HG02885 (cell line): Measurements from ENCODE around the gene ATN1.

Experiments used
- ATAC-seq: cut with Tn5 transposase; IDR thresholded peaks from one replicate; pipeline ENCODE4 v1.9.1; 2021; ENCODE audit warnings: mild to moderate bottlenecking; ENCODE audit not compliant: unreplicated experiment, poor library complexity

ATN1 gene

GRCh38 chr12:6941782-6942181 lies 14.0 kb downstream of the ATN1 start:
- no peak for ATAC-seq

DNA sequence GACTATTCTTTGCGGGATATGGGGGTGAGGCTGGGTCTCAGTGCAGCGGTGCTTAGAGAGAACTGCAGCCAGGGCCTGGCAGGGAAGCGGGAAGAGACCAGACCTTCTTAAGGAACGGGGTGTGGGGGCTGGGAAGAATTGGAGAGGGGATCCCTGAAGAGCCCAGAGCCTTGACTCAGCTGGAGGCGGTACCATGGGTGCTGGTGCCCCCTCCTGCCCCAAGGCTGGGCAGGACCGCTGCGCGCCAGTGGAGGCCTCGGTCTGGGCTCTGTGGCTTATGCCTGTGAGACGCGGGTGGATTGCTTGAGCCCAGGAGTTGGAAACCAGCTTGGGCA lies 14.5 kb downstream of the ATN1 start:
- no peak for ATAC-seq

- peak; percentile 29 for ATAC-seq
Observed at GRCh38 chr12:6943389-6943721, 15.6 kb downstream of the ATN1 start.

DNA sequence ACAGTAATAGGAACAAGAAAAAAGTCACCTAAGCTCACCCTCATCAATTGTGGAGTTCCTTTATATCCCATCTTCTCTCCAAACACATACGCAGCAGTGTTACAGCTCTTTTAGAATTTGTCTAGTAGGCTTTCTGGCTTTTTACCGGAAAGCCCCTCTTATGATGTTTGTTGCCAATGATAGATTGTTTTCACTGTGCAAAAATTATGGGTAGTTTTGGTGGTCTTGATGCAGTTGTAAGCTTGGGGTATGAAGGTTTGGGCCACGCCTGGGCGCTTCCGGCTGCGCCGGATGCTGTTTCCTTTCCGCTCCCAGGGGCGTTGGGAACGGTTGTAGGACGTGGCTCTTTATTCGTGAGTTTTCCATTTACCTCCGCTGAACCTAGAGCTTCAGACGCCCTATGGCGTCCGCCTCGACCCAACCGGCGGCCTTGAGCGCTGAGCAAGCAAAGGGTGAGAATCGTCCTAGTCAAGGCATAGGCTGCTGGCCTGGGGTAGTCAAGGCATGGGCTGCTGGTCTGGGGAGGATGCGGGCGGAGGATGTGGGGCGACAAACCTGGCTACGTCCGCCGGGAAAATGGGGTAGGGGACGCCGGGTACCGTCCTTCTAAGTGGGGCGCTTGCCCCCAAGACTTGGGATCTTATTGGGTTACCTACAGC lies 16.1 kb downstream of the ATN1 start, which contains the start of the genes C12orf57 and RNU7-1:
Gene C12orf57, plus strand, starts transcription at position 301 of the 659 bp plus-strand sequence. Its CDS starts 100 bp downstream, at position 401.
Gene RNU7-1, plus strand, starts transcription at position 95 of the 659 bp plus-strand sequence.
- ATAC-seq: peak; percentile 42

GRCh38 chr12:6944381-6945186 lies 16.8 kb downstream of the ATN1 start:
- peak; percentile 55 for ATAC-seq

DNA sequence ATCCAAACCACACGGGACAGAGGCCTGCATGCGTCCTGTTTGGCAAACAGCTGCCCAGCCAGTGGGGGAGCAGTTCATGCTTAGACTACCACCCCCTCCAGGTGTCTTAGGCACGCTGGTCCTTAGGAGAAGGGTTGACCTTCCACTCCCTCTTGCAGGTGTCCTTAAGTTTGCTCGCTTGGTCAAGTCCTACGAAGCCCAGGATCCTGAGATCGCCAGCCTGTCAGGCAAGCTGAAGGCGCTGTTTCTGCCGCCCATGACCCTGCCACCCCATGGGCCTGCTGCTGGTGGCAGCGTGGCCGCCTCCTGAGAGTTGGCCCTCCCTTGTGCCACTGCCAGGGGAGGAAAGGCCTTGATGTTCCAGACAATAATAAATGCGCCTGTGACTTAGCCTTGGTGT lies 17.9 kb downstream of the ATN1 start:
- ATAC-seq: no peak

DNA sequence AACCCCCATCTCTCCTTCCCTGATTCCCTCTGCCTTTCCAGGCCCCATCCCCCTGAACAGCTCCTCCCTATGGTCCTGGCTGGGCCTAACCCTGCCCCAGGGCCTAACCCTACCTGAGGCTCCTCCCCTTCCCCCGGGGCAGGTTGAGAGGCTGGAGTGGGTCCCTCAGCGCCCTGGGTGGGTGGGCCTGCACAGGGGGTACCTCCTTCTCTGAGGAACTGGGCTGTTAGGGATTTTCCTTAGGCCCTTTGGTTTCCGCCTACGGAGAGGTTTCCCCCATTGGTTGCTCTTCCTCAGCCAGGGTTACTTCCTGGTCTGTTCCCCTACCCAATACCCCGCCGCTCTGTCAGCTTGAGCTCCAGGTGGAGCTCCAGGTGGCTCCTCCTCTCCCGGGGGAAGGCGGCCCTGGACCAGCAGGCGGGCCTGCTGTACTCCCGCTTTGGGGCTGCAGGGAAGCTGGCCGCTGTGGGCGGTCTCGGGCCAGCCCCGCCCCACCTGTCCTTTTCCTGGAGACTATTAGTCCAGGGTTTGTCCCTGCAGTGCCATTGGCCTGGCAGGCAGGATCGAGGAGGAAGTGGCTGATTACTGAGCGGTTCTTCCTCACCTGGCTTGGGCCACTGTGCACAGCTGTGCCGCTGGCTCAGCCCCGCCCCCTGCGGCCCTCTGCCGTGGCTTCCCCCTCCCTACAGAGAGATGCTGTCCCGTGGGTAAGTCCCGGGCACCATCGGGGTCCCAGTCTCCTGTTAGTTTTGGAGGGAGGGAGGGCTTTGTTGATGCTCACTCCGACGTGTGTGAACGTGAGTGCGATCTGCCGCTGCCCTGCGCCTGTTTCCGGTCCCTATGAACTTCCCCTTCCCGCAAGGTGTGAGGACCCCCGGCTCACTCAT lies 18.5 kb downstream of the ATN1 start:
- ATAC-seq: no peak

DNA sequence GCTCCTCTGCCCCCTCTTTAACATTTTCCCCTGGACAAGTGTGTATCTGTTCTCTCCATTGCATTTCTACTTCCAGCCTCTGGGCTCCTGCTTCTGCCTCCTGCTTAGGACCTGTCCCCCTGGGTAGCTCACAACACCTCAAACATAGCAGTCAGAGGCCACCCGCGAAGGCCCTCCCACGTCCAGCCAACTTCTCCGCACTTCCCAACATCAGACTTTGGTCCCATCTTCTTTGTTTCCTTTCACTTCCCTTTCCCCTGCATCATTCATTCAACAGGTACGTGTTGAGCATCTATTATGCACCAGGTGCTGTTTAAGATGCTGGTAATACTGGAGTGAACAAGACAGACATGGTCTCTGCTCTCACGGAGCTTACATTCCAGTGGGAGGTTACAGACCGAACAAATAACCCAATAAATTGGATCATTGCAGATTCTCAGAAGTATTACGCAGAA lies 19.2 kb downstream of the ATN1 start:
- no peak for ATAC-seq

DNA sequence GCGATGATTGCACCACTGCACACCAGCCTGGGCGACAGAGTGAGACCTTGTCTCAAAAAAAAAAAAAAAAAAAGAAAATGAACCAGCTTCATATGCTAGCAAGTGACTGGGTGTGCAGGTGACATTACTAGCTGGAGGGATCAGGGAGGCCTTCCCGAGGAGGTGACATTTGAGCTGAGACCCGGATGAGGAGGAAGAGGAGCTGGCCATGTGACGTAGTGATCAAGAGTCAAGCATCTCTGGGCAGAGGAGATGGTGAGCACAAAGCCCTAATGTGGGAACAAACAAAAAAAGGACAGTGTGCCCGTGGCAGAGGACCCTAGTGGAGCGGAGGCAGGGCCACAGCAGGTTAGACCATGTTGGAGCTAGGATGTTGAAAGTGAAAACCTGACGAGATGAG lies 19.9 kb downstream of the ATN1 start:
- no peak for ATAC-seq

GRCh38 chr12:6948873-6949594 lies 21.3 kb downstream of the ATN1 start:
- ATAC-seq: no peak

GRCh38 chr12:6950401-6950801 lies 22.6 kb downstream of the ATN1 start:
- ATAC-seq: no peak

DNA sequence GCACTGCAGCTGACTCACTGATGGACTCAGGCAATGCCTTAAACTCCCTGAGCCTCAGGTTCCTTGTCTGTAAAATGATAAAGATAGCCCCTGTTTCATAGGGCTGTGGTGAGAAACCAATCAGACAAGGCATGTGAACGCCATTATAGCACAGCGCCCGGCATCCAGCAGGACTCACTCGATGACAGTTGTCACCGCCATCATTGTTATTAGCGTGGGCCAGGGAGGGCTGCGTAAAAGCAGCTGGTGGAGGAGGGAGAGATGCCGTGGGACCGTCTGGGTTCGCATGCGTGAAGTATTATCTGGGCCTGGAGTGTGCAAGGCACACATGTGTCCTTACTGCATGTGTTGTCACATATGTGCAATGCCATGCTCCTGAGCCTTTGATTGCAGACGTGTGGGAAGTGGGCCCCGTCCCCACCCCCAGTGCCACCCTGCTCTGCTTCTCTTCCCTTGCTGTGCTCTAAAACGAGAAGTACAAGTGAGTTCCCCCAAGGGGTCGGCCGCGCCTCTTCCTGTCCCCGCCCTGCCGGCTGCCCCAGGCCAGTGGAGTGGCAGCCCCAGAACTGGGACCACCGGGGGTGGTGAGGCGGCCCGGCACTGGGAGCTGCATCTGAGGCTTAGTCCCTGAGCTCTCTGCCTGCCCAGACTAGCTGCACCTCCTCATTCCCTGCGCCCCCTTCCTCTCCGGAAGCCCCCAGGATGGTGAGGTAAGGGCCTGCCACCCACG lies 23.2 kb downstream of the ATN1 start, which contains the start of gene PTPN6:
Gene PTPN6, plus strand, starts transcription at position 546 of the 730 bp plus-strand sequence. Its CDS starts 157 bp downstream, at position 703.
- ATAC-seq: no peak

DNA sequence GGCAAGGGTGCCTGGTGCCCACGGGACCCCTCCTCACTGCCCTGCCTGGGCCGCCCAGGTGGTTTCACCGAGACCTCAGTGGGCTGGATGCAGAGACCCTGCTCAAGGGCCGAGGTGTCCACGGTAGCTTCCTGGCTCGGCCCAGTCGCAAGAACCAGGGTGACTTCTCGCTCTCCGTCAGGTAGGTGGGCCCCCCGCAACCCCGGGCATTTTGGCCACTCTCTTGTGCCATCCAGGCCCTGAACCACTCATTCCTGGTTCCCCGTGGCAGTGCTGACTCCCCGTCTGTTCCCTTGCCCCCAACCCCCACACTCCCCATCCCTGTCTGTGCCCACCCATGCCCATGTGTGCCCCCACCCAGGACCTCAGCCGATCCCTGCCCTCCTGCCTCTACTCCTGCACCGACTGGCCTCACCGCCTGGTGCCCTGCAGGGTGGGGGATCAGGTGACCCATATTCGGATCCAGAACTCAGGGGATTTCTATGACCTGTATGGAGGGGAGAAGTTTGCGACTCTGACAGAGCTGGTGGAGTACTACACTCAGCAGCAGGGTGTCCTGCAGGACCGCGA lies 23.9 kb downstream of the ATN1 start:
- ATAC-seq: no peak

DNA sequence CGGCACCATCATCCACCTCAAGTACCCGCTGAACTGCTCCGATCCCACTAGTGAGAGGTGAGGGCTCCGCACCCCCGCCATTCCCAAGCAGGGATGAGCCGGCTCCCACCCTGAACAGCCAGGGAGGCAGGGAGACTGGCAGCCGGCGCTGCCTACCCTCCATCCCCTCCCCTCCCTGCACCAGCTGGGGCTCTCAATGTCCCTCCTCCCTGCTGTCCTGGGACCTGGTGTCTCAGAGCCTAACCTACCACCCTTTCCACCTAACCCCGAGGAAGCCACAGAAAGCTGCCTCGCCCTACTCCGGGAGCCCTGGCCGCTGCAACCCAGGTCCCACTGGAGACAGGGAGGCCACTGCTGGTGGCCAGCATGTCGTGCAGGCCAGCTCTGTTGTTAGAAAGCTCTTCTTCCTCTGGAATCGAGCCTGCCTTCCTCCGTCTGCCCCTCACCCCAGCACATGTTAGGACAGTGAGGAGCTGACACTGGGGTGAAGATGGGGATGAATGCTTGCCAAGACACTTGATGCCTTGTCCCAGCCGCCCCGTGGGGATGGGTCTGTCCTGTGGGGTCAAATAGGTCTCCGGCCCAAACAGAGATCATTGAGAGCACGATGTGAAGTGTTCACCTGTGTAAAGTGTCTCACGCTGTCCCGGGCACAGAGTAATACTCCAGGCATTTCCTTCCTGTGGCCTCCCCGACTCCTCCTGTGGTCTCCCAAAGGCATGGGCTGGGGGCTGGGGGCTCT lies 24.5 kb downstream of the ATN1 start:
- ATAC-seq: no peak

- ATAC-seq: no peak
Observed at GRCh38 chr12:6952863-6953441, 25.2 kb downstream of the ATN1 start.

- ATAC-seq: peak; percentile 51
Observed at GRCh38 chr12:6953442-6954315, 25.9 kb downstream of the ATN1 start.
